HG03196 (cell line): Measurements from ENCODE around the gene CHRNB2.
A peak's percentile ranks its signal among the peaks of the same experiment; 100 is the strongest.

Experiments used
- ATAC-seq: cut with Tn5 transposase; IDR thresholded peaks from one replicate; pipeline ENCODE4 v1.9.1; 2021; ENCODE audit not compliant: unreplicated experiment

Gene CHRNB2

DNA sequence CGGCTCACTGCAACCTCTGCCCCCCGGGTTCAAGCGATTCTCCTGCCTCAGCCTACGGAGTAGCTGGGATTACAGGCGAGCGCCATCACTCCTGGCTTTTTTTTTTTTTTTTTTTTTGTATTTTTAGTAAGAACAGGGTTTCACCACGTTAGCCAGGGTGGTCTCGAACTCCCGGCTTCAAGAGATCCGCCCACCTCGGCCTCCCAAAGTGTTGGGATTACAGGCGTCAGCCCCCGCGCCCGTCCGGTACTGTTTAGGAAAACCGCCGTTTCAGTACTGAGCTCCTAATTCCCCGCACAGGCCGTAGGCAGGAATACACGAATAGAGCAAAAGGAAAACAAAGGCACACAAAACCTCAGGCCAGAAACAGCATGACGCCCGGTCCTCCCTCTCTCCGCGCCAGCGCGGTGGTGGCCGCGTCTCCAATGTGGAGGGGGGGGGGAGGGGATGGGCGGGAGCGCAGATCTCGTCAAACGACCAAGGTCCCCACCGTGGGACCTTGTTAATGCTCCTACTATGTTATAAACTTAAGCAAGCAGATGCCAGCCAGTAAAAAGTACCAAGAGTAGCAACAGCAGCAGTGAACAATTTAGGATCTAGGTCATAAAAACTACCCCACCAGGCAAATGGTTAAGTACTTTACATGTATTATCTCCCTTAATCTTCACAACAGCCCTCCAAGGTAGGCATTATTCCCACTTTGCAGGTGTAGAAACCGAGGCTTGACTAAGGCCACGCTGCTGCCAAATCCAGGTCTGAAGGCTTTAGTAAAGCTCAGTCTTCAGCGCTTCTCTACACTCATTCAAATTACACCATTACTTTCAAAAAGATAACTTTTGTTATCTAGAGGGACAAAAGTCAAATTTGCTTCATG lies 41.1 kb downstream of the CHRNB2 start:
- ATAC-seq, result no peak

DNA sequence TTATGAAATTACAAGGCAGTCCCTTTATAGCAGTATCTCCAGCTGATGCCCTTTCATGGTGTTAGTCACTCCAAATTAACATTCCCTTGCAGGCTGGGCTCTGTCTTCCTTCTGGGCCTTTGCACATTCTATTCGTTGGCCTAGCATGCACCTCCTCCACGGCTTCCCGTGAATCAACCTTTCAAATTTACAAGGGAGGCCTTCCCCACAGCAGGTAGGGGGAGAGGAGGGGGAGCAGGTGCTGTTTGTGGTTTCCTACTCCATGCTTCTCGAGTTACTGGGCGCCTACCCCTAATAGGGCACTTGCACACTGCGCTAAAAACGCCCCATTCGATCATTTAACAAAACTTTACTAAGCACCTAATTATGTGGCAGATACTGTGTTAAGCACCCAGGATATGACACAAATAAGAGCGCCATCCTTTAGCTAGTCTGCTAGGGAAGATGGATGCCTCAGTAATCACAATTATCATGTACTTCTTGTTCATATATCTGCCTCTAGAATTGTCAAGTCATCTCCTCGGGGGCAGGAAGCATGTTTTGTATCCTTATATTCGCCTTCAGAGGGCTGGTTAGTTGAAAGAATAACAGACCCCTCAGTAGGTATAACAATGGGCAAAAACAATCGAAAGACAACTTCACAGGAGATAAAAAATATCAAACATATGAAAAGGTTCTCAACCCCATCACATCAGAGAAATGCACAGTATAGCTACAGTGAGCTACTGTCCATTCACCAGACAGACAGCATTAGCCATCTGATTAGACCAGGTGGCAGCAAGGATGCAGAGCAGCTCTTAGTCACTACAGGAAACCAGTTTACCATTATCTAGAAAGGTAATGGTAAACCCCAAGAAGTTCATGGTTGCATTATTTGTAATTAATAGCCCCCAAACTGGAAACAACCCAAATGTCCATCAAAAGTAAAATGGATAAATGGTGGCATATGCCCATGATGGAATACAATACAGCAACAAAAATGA lies 42.1 kb downstream of the CHRNB2 start:
- ATAC-seq, result no peak

GRCh38 chr1:154611150-154611862 lies 43.7 kb downstream of the CHRNB2 start:
- no peak for ATAC-seq

- no peak for ATAC-seq
Measured at GRCh38 chr1:154614247-154614646, 46.7 kb downstream of the CHRNB2 start.

DNA sequence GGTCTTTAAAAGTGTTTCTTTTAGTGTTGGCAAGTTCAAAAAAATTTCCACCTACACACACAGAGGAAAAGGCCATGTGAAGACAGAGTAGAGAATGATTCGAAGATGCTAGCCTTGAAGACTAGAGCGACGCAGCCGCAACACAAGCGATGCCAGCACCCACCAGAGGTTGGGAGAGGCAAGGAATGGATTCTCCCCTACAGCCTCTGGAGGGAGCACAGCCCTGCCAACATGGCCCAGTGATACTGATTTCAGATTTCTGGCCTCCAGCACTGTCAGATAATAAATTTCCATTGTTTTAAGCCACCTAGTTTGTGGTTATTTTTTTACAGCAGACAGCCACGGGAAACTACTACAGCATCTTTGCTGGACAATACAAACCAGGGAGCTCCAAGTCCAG lies 47.3 kb downstream of the CHRNB2 start:
- no peak for ATAC-seq

GRCh38 chr1:154615411-154615810 lies 47.8 kb downstream of the CHRNB2 start:
- ATAC-seq, result no peak

DNA sequence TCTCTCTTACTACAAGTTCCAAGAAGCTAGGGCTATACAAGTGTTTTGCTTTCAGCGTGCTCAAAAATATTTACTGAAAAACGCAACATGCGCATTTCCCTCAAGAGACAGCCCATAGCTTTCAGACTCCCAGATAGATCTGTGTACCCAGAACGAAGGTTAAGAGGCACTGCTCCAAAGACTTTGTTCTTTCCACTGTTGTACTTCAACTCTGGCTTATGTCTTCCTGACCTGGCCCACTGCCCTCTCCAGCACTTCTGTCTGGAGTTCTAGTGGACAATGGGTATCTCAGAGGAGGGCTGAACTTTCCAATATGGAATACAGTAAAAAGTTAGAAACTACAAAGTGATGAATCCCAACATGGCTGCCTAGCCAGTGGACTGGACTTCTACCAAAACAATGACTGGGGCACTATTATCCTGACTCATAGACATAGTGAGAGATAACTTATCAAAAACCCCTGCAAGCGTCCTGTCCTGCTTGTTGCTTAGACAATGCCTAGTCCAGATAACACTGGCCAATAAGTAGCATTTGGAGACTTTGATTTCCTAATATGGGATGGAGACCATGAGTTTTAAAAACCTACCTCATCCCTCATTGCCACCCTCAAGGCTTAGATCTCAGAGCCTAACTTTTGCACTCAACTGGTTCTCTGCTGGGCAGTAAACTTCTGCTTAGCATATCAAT lies 49.2 kb downstream of the CHRNB2 start:
- ATAC-seq, result no peak

GRCh38 chr1:154619181-154619948 lies 51.8 kb downstream of the CHRNB2 start:
- no peak for ATAC-seq

DNA sequence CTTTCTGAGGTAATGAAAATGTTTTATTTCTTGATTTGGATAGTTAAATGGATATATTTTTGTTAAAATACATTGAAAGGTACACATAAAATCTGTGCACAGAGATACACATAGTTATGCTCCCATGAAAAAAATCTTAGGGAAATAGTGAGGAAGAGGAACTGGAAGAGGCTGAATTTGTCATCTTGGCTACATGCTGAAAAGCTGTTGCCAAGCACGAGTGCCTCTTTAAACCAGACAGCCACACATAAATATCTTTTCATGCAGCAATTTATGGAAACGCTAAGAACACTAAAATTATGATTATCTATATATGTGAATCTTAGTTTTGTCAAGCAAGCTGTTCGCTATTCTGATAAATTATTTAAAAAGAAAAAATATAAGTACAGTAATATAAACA lies 53.2 kb downstream of the CHRNB2 start:
- ATAC-seq, result no peak

GRCh38 chr1:154621875-154622274 lies 54.3 kb downstream of the CHRNB2 start:
- ATAC-seq, result no peak

DNA sequence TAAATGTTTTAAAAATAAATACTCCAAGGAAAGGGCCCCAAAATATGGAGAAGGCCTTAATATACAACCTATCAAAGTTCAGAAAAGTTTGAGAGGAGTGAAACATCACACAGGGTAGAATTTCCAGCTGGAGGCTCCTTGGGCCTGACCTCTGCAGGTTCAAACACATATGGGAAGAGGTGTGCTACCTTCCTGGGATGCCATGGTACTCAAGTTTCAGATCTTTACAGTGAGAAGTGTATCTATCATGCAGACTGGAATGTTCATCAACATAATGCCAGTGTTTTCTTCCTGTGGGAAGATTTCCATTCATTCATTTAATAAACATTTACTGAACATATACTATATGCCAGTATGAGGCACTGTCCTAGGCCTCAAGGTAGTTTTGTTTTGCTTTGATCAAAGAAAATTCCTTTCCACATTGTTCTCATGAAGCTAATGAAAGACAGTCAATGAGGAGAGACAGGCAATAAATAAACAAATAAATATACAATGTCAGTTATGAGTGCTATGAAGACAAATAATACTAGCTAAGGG lies 55.0 kb downstream of the CHRNB2 start:
- ATAC-seq, result no peak

DNA sequence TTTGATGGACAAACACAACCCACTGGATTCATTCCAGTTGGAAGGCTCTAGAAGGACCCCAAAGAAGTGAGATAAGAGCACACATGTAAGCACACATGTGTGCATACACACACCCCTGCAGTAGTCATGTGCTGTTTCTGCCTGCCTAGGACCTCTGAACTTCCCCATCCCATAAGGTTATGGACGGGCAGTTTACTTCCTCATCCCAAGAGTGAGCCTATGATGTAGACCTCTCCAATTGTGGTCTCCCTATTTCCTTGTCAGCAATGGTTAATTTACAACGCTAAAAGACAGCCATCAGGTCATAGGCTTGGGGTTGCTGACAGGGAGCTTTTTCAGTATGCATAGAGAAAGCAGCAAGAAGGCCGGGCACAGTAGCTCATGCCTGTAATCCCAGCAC lies 55.8 kb downstream of the CHRNB2 start:
- no peak for ATAC-seq

DNA sequence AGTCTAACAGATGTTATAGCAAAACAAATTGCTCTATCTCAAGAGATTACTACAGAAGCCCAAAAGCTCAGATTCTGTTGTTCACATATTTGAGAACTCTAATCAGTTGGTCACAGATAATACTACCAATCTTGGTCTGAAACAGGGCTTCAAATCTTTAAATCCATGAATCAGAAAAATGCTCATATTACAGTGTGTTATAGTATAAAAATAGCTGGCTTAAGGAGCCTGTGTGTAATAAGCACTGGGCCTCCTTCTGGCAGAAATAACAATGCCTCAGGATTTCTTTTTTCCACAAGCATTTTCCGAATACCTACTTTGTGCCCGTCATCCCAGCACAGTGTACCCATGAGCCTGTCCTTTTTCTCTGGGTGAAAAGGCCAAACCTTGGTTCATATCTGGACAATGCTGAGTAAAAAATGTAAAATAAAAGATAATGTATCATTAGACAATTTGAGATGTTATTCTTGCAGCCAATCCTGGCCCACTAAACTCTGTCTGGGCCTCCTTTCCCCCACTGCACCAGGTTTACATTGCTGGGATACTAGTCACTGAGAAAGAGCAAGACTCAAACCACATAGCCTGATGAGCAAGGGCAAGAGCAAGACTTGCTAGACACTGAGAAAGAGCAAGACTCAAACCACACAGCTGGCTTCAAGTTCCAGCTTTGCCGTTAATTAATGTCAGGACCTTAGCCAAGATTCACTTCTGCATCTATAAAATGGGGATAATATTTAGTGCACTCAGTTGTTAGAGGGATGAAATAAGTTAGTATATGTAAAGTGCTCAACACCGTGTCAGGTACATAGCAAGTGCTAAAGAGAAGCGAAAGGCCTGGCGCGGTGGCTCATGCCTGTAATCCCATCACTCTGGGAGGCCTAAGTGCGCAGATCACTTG lies 57.4 kb downstream of the CHRNB2 start:
- ATAC-seq, result no peak

GRCh38 chr1:154626456-154627256 lies 59.1 kb downstream of the CHRNB2 start:
- ATAC-seq, result peak; percentile 6

GRCh38 chr1:154627257-154628120 lies 59.9 kb downstream of the CHRNB2 start:
- peak; percentile 54 for ATAC-seq

DNA sequence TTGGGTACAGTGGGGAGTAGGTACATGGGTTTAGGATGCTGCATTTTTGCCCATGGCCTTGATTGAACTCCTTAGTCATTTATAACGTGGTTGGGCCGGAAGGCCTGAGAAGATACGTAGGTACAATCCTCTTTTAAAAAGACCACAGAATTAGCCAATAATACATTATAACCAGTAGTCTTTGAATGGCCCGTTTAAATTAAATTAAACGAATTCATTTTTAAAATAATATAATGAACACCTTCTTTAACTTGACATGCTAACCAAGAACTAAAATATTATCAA lies 60.5 kb downstream of the CHRNB2 start:
- no peak for ATAC-seq

DNA sequence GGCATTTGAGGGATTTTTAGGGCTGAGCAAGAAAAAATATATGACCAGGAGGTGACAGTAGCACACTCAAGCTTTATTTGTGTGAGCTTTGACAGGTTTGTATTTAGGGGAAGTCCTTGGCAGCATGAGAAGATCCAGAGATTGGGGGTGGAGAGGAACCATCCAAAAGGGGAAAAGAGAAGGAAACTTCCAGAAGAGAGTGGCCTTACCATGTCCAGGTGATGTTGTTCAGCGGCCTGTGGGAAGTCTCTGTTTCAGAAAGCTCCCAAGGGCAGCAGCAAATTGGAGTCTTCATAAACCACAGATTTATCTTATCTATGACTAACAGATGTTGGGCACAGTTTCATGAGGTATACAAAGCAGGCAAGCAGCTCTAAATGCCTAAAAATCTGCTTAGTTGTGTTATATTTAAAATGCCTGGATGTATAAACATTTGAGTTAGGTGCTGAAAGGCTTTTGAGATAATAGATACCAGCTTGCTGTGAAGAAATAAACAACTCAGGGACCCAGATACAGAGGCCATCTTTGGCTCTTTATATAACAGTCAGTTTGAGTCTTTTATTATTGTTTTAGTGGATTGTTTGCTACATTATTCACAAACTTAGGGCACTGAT lies 61.6 kb downstream of the CHRNB2 start:
- no peak for ATAC-seq
